ENCODE data around the gene DOK6.

DOK6 gene

GRCh38 chr18:69689121-69689759 lies 288.6 kb downstream of the DOK6 start:
- DNase-seq (ENCODE audit: low spot score): no peak

- DNase-seq (ENCODE audit: low spot score): no peak
These were observed 290.5 kb downstream of the DOK6 start for GRCh38 chr18:69691008-69691760.

- DNase-seq (ENCODE audit: low spot score): no peak
These were observed 296.4 kb downstream of the DOK6 start for GRCh38 chr18:69697069-69697468.

GRCh38 chr18:69697689-69698088 lies 297.0 kb downstream of the DOK6 start:
- DNase-seq (ENCODE audit: low spot score): no peak

GRCh38 chr18:69701305-69701704 lies 300.6 kb downstream of the DOK6 start:
- DNase-seq (ENCODE audit: low spot score): no peak

GRCh38 chr18:69703461-69703860 lies 302.8 kb downstream of the DOK6 start:
- DNase-seq (ENCODE audit: low spot score): no peak

- DNase-seq (ENCODE audit: low spot score): no peak
These were observed 305.3 kb downstream of the DOK6 start for GRCh38 chr18:69705987-69706386.

GRCh38 chr18:69708844-69709243 lies 308.2 kb downstream of the DOK6 start:
- no peak for DNase-seq (ENCODE audit: low spot score)

GRCh38 chr18:69715191-69715795 lies 314.6 kb downstream of the DOK6 start:
- no peak for DNase-seq (ENCODE audit: low spot score)

- DNase-seq (ENCODE audit: low spot score): no peak
These were observed 316.9 kb downstream of the DOK6 start for GRCh38 chr18:69717586-69717985.

GRCh38 chr18:69718912-69719547 lies 318.3 kb downstream of the DOK6 start:
- DNase-seq (ENCODE audit: low spot score): no peak

- no peak for DNase-seq (ENCODE audit: low spot score)
These were observed 319.7 kb downstream of the DOK6 start for GRCh38 chr18:69720422-69720821.

- DNase-seq (ENCODE audit: low spot score): no peak
These were observed 322.7 kb downstream of the DOK6 start for GRCh38 chr18:69723434-69723833.

- no peak for DNase-seq (ENCODE audit: low spot score)
These were observed 324.3 kb downstream of the DOK6 start for GRCh38 chr18:69725009-69725408.

- no peak for DNase-seq (ENCODE audit: low spot score)
These were observed 325.3 kb downstream of the DOK6 start for GRCh38 chr18:69725855-69726508.

GRCh38 chr18:69727912-69728572 lies 327.4 kb downstream of the DOK6 start:
- DNase-seq (ENCODE audit: low spot score): no peak

GRCh38 chr18:69730664-69731063 lies 330.0 kb downstream of the DOK6 start:
- DNase-seq (ENCODE audit: low spot score): no peak

GRCh38 chr18:69734536-69734935 lies 333.8 kb downstream of the DOK6 start:
- no peak for DNase-seq (ENCODE audit: low spot score)

GRCh38 chr18:69736730-69737129 lies 336.0 kb downstream of the DOK6 start:
- no peak for DNase-seq (ENCODE audit: low spot score)

- DNase-seq (ENCODE audit: low spot score): no peak
These were observed 337.2 kb downstream of the DOK6 start for GRCh38 chr18:69737851-69738250.

GRCh38 chr18:69747388-69747787 lies 346.7 kb downstream of the DOK6 start:
- no peak for DNase-seq (ENCODE audit: low spot score)
